K562 (cell line): Measurements from ENCODE around the gene DUSP5. TPM values are rescaled to one million over a fixed set of nuclear protein-coding genes. Genes with fewer than 3 reads are reported as not detected.

Source experiments
- ATAC-seq: fragments of 200-7000 bp; cut with Tn5 transposase; 3 replicates; pipeline ENCODE4 v1.9.1; 2020; ENCODE audit warnings: moderate library complexity
- BruUV-seq: library from RNA; stranded (reverse); fragments of 400-500 nt; replicated peaks from 2 replicates; lab custom pipeline; 2021; lab: Mats Ljungman, UMichigan
- CTCF ChIA-PET: fragments of 300-600 bp; formaldehyde crosslinking; extraction: SDS; loops from one replicate; lab custom pipeline; 2021; ENCODE audit warnings: low intra/inter-chr PET ratio; lab: Yijun Ruan, JAX
- POLR2A ChIA-PET: fragments of 300-600, 350-650 bp; sonication (Branson Sonifier 250); formaldehyde crosslinking; extraction: SDS; loops from one replicate; lab custom pipeline; 2021; ENCODE audit warnings: antibody characterized with exemption, inconsistent platforms; lab: Yijun Ruan, JAX
- DNase-seq, 4 experiments: peaks; one replicate each; pipeline versions ENCODE4 v3.0.0 to v3.0.0-alpha.2; 2011 to 2018; ENCODE audit warnings: low spot score in 3 of 4, mixed read lengths in 3 of 4; ENCODE audit errors: extremely low read depth in 1 of 4
- FAIRE-seq: peaks from 2 replicates; lab custom pipeline; 2011; peaks lifted over from hg19 to GRCh38; lab: Jason Lieb, UNC
- H2AFZ ChIP-seq: 2 replicates; pipeline ENCODE4 v1.6.0; 2011; ENCODE audit warnings: low read depth, low read length, control low read depth, inconsistent platforms
- H3K27ac ChIP-seq: fragments of 200-600 bp; 3 replicates; pipeline ENCODE4 v1.8.0; 2011; ENCODE audit warnings: low read depth, mild to moderate bottlenecking, control low read depth, inconsistent platforms, low read length, moderate library complexity, mixed read lengths; ENCODE audit errors: extremely low read depth
- H3K27me3 ChIP-seq, 2 experiments: fragments of 300-600 bp in 1 of 2; 2 replicates in 1 of 2; 3 replicates in 1 of 2; pipeline versions ENCODE4 v1.6.0 to v1.8.0; 2011; ENCODE audit warnings: inconsistent platforms in 2 of 2, low read length in 2 of 2, mild to moderate bottlenecking in 1 of 2, mixed read lengths in 1 of 2, moderate library complexity in 1 of 2; ENCODE audit not compliant: control insufficient read depth in 2 of 2, insufficient read depth in 2 of 2
- H3K36me3 ChIP-seq: fragments of 300-600 bp; 3 replicates; pipeline ENCODE4 v1.8.0; 2011; ENCODE audit warnings: mild to moderate bottlenecking, low read length, inconsistent platforms; ENCODE audit not compliant: control insufficient read depth, insufficient read depth
- H3K4me1 ChIP-seq, 2 experiments: fragments of 200-600 bp in 1 of 2; replicated peaks in 1 of 2; 2 replicates in 1 of 2; 3 replicates in 1 of 2; pipeline versions ENCODE4 v1.5.1 to v1.8.0; 2011; ENCODE audit warnings: inconsistent platforms in 2 of 2, low read length in 2 of 2, mild to moderate bottlenecking in 1 of 2, mixed read lengths in 1 of 2, moderate library complexity in 1 of 2; ENCODE audit not compliant: control insufficient read depth in 2 of 2, insufficient read depth in 2 of 2
- H3K4me2 ChIP-seq: 2 replicates; pipeline ENCODE4 v1.6.1; 2011; ENCODE audit warnings: low read length, control low read depth, inconsistent platforms, mixed read lengths; ENCODE audit not compliant: insufficient read depth
- H3K4me3 ChIP-seq: fragments of 200-600 bp; sonication (generic), shearing (Covaris generic); 2 replicates; pipeline ENCODE4 v1.5.1; 2016; ENCODE audit warnings: control low read depth, inconsistent platforms
- H3K79me2 ChIP-seq: fragments of 200-600 bp; 3 replicates; pipeline ENCODE4 v1.8.0; 2011; ENCODE audit warnings: low read length, inconsistent platforms; ENCODE audit not compliant: control insufficient read depth, insufficient read depth
- H3K9ac ChIP-seq, 2 experiments: 2 replicates each; pipeline versions ENCODE4 v1.6.0 to v1.6.1; 2011; ENCODE audit warnings: low read depth in 2 of 2, low read length in 2 of 2, control low read depth in 1 of 2, inconsistent platforms in 1 of 2, mild to moderate bottlenecking in 1 of 2, mixed read lengths in 1 of 2; ENCODE audit not compliant: insufficient read depth in 1 of 2
- H3K9me1 ChIP-seq: one replicate; pipeline ENCODE4 v1.6.0; 2011; ENCODE audit warnings: inconsistent platforms, mild to moderate bottlenecking, low read length, moderate library complexity; ENCODE audit not compliant: control insufficient read depth, insufficient read depth
- H3K9me3 ChIP-seq: replicated peaks from 2 replicates; pipeline ENCODE4 v1.5.1; 2011; ENCODE audit warnings: low read depth, low read length, inconsistent platforms; ENCODE audit not compliant: control insufficient read depth, insufficient read depth
- H4K20me1 ChIP-seq: replicated peaks from 2 replicates; pipeline ENCODE4 v1.6.1; 2011; ENCODE audit warnings: low read length, inconsistent platforms, mixed read lengths; ENCODE audit not compliant: control insufficient read depth, insufficient read depth
- FOXJ2 ChIP-seq: fragments of 200-800 bp; sonication (Bioruptor generic); IDR thresholded peaks from 2 replicates; pipeline ENCODE4 v1.6.1; 2016; ENCODE audit warnings: missing genetic modification characterization, missing compliant biosample characterization
- USF2 ChIP-seq: sonication (generic); formaldehyde crosslinking; IDR thresholded peaks from 2 replicates; pipeline ENCODE4 v1.5.0; 2020; ENCODE audit warnings: missing genetic modification reagents
- ZNF12 ChIP-seq: sonication (generic); formaldehyde crosslinking; IDR thresholded peaks from 2 replicates; pipeline ENCODE4 v1.4.0; 2020; ENCODE audit warnings: mild to moderate bottlenecking, missing genetic modification reagents
- WGBS: fragments of 100-300 bp; shearing (Covaris generic); methylation state at CpG from one replicate; pipeline ENCODE4 v1.1.6; 2016; ENCODE audit warnings: low coverage, mixed read lengths; ENCODE audit not compliant: insufficient coverage; ENCODE audit errors: missing lambda C conversion rate; 5-methylcytosine and 5-hydroxymethylcytosine counted together
- in situ Hi-C: fragments of 300-500 bp; cut with MboI; formaldehyde crosslinking; loops from 4 replicates; pipeline ENCODE4 v1.15.0; 2018; ENCODE audit warnings: inconsistent platforms, mixed read lengths
- intact Hi-C: fragments of 100-400 bp; cut with micrococcal nuclease; formaldehyde crosslinking; loops from 2 replicates; pipeline ENCODE4 v1.14.2; 2022
- polyA plus RNA-seq, 8 experiments: library from polyadenylated mRNA; depleted of rRNA in 4 of 8; stranded (reverse) in 5 of 8; unstranded in 3 of 8; fragments of >200 nt; fragmentation: Nextera tagmentation in 2 of 8; fragmentation: Illumina TruSeq in 1 of 8; extraction: Ambion mirVana in 2 of 8; extraction: Trizol in 1 of 8; gene quantifications; 2 replicates each; pipeline versions ENCODE4 v1.2.1 to v1.2.3, GENCODE V29; 2011 to 2014; ENCODE audit warnings: inconsistent platforms in 1 of 8, missing spikeins in 1 of 8
- total RNA-seq, 7 experiments: library from RNA; depleted of rRNA in 6 of 7; stranded (reverse); fragments of >200 nt in 6 of 7; fragmentation: Illumina TruSeq in 2 of 7; extraction: Trizol in 2 of 7; gene quantifications; 2 replicates each; pipeline versions ENCODE4 v1.2.1 to v1.2.3, GENCODE V29; 2011 to 2021; ENCODE audit warnings: low replicate concordance in 1 of 7
- TF ChIP-seq, protein P1 (sequence below): sonication (generic); formaldehyde crosslinking; IDR thresholded peaks from 2 replicates; pipeline ENCODE4 v1.8.0; 2022; ENCODE audit warnings: missing genetic modification reagents, mild to moderate bottlenecking, moderate library complexity, borderline replicate concordance

Gene DUSP5
- total and polyA plus RNA-seq, 9 of the 15 experiments (the other 6 are each of a cell fraction or from before 2014, with no cell fraction given): 0.49 to 3.4 (median 2.0) TPM

GRCh38 chr10:110508159-110508788, 10.6 kb downstream of the DUSP5 start:
- no peak overlapping the region for H3K4me2 ChIP-seq

More at GRCh38 chr10:110508159-110508788, 10.6 kb downstream of the DUSP5 start:
- H3K9me1 ChIP-seq: no peaks in the 10 kb centered on the region
- intact Hi-C loops (no loop called here), in situ Hi-C loops (no loop called here)
- CTCF ChIA-PET: no interaction called here
- H3K9ac ChIP-seq: no peak overlapping the region
- no TSS peak for BruUV-seq
- POLR2A ChIA-PET: interaction anchor here (1.1 kb wide), 1 partner anchor 13 kb away, joined by 3 read pairs; no protein-coding TSS in a partner anchor
- no peak overlapping the region for H3K27ac ChIP-seq
- no peak for TF ChIP-seq FOXJ2 (tag)
- TF ChIP-seq ZNF12: no peak
- TF ChIP-seq USF2 (CRISPR knock-in tag): no peak
- TF ChIP-seq, protein P1, sequence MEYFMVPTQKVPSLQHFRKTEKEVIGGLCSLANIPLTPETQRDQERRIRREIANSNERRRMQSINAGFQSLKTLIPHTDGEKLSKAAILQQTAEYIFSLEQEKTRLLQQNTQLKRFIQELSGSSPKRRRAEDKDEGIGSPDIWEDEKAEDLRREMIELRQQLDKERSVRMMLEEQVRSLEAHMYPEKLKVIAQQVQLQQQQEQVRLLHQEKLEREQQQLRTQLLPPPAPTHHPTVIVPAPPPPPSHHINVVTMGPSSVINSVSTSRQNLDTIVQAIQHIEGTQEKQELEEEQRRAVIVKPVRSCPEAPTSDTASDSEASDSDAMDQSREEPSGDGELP (CRISPR knock-in tag): no peak
- H3K9me3 ChIP-seq: no peaks in the 10 kb centered on the region
- no peaks in the 10 kb centered on the region for H4K20me1 ChIP-seq
- 88% methylated on average over 8 of the region's 9 CpGs for WGBS
- H3K4me3 ChIP-seq: no peak overlapping the region
- H3K36me3 ChIP-seq: peaks cover 22% of the 10 kb centered on the region; the same call in 2 of the 3 replicates
- no peaks in the 10 kb centered on the region for H3K27me3 ChIP-seq
- H3K4me1 ChIP-seq: peaks cover 3 to 24% of the 10 kb centered on the region in 2 experiments; a peak in 4 of 5 replicates
- no peak for ATAC-seq
- no peak for DNase-seq
- no peak overlapping the region for H2AFZ ChIP-seq
- H3K79me2 ChIP-seq: no peaks in the 10 kb centered on the region; the same call in 2 of the 3 replicates
- FAIRE-seq: no peak
